ENCODE measurements around the gene EMC1.
"Not testable (repeated sequence)": the region's sequence is repeated elsewhere in the genome, so short reads cannot be mapped to it uniquely, and the experiment has no call there.

The EMC1 gene

GRCh38 chr1:19260211-19261138 is 9.2 kb upstream of the EMC1 start:
- DNase-seq: no peak

GRCh38 chr1:19258353-19258752 is 7.0 kb upstream of the EMC1 start:
- DNase-seq: no peak

DNA sequence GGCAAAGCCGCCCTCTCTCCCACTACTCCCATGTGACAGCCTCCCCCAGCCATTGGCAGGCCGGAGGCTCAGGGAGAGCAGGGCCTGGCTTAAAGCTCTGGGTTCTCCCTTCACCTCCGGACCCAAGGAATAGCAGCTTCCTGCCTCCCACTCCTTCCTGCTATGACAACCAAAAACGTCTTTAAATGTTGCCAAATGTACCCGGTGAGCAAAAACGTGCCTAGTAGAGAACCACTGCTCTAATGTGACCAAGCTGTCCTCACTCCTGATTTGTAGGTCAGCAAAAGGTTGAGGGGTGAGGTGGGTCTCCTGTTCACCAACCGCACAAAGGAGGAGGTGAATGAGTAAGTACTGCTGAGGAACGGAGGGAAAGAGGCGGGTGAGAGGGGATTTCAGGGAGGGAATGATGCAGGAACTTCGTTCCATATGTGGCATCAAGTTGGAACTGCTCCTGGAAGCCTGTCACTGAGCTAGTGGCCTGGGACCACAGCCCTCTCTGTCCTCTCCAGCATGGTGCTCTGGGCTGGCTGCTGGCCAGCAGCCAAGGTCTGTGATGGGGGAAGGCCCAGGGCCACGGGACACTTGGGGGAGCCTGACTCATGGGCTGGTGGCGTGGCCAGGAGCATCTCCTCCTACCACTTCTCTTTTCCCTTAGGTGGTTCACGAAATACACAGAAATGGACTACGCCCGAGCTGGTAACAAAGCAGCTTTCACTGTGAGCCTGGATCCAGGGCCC is 6.0 kb upstream of the EMC1 start:
- peak in 2 of 56 donors; percentile 8 to 22 for DNase-seq

GRCh38 chr1:19256301-19256700 is 5.0 kb upstream of the EMC1 start:
- not testable (repeated sequence) for DNase-seq

DNA sequence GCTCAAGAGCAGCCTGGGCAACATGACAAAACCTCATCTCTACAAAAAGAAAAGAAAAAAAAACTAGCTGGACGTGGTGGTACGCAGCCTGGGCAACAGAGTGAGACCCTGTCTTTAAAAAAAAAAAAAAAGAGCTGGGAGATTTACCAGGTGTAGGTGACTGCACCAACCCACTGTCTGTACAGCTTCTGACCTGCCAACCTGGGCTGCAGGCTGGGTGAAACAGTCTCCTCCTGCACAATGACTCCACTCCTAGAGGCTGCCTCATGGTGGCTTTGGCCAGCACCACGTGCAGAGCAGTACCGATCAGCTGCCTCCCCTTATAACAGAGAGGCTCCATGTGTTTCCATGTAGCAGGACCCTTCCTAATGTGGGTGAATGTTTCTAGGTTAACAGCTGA is 4.0 kb upstream of the EMC1 start:
- peak in 2 of 56 donors; percentile 8 to 23 for DNase-seq

DNA sequence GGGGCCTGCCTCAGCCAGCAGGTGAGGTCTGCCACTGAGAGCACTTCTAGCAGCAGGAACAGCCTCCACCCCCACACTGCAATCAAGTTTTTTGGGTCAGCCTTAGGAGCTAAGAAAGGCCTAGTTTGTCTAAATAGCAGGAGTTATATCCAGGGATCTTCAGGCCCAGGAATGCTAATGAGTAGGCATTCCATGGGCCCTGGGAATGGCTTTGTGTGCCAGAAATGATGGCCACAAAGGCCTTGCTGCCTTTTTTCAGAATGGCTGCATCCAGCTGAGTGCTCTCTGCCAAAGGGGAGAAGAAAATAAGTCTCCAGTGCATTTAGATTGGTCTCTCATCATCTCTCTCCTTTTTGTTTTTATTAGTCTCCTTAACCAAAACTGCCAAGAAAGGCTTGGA is 3.1 kb upstream of the EMC1 start:
- DNase-seq: peak in 9 of 56 donors; percentile 7 to 47 (median 19)

DNA sequence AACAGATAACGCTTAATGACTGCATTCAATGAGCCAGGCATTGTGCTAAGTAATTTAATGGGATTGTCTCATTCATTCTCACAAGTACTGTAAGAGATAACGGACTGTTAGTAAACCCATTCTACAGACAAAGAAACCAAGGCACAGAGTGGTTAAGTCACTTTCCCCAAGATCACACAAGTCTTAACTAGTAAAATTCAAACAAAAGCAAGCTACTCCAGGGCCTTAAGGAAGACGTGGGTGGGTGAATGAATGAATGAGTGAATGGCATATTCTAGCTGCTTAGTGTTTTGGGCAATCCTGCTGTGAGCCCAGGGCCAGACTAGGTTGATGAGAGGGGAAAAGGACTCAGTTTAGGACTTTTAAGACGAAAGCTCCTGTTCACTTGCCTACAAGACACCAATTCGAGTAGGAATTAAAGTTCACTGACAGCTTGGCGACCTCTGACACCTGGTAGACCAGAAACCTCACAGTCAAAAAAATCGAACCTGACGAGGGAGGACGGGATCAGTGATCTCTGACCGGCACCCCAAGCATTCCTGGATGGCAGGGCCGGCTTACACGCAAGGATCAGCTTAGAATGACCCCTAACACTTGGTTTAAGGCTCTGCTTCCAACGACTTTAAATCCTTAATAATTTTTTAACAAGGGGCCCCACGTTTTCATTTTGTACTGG is 557 bp downstream of the EMC1 start:
- DNase-seq: no peak

DNA sequence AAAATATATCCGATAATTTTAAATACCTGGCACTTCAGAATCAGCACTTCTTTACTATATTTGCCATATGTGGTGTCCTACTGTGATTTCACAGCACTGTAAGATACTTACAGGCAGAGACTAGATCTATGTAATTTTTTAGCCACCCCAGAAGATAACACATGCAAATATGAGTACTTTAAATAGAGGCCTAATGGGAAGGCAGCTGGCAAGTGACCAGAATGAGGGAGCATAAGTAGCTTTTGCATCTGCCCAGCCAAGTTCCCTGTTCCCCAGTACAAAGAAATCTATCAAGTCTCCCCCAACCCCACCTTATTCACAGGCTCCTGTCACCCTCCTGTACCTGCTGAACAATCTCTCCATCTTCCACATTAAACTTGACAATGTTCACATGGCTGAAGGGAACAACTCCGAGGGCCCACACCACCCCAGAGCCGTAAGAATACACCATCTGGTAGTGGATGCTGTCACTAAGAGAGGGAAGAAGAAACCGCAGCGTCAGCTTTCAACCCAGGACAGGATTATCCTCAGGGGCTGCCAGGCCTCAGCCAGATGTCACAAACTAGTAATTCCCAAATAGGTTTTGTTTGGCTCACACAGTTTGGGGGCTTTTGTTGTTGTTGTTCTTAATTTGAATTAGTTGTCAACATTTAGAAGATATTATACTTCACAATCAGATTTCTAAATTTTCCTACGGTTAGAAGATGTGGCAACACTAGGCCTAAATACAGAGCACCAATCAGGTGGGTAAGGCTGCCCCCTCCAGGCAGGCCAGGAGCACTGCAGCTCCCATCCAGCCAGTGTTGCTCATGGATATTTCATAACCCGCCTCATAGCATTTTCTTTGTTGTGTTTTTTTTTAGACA is 10.4 kb downstream of the EMC1 start:
- DNase-seq: peak in 35 of 56 donors; percentile 1 to 66 (median 16)

DNA sequence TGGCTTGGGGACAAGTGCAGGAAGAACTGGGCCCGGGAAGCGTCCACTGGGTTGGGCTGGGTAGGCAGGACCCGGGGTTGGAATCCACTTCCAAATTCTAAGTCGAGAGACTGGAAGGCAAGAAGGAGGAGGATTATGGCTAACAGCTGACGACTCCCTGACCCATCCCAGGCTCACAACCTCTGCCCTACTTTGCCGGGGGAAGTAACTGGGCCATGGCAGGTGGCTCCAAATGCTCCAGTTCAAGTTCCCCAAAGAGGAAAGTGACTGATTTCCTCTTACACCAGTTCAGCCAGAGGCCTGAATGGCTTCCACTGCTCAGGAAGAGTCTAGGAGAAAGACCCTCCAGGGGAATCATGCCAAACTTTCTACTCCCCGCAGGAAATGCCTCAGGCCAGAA is 11.4 kb downstream of the EMC1 start:
- no peak for DNase-seq

DNA sequence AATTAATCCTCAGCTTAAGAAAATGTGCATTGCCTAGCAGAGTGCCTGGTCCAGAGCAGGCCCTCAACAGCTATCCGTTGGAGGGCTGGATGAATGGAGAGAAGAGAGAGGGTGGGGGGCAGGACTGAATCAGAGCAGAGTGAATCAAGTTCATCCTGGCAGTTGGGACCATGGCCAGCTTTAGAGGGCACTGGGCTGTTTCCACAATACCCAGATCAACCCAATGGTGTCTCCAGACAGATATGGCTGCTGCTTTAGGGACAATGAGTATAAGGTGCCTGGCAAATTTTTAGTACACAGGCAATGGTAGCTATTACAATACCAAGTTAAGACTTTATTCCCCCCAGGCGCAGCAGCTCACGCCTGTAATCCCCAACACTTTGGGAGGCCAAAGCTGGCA is 17.1 kb downstream of the EMC1 start:
- no peak for DNase-seq

- DNase-seq: no peak
Measured at GRCh38 chr1:19232524-19232846, 18.8 kb downstream of the EMC1 start.

GRCh38 chr1:19231736-19232523 is 19.4 kb downstream of the EMC1 start:
- DNase-seq: not testable (repeated sequence)

DNA sequence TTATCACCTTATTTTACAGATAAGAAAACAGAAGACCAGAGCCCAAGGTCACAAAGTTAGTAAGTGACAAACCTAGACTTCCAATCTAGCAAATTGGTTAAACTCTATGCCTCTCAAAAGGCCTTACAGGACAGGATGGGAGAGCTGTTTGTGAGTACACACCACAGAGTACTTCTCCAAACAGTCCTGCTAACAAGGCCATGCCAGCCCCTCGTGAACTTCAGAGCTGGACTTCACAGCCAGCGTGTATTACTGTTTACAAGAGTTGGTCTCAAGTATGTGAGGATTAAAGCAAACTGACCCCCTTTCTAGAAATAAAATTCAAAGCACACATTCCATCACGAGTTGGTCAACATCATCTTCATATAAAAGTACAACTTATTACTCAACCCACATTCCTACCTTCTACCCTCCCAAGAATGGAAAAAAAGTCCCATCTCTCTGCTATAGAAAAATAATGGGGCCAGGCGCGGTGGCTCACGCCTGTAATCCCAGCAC is 21.4 kb downstream of the EMC1 start:
- no peak for DNase-seq

- peak in 2 of 56 donors; percentile 5 for DNase-seq
Measured at GRCh38 chr1:19229229-19229628, 22.1 kb downstream of the EMC1 start.

GRCh38 chr1:19222979-19223824 is 28.1 kb downstream of the EMC1 start:
- no peak for DNase-seq

GRCh38 chr1:19222573-19222972 is 28.8 kb downstream of the EMC1 start:
- no peak for DNase-seq

DNA sequence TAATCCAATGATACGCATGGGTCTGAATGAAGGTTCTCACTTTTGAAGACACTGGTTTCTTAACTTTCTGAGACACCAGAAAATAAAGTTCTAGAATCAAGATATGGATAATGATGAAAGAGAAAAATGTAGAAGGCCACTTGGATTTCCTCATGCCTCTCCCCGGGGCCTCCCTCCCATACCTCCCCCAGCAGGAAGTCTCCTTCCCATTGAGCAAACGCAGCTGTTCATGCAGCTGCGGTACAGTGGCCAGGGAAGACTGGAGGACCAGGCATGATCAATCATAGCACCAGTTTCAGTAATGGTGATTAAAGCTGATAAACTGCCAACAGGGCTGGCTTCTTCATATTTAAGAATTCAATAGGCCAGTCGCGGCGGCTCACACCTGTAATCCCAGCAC is 30.3 kb downstream of the EMC1 start:
- DNase-seq: no peak

GRCh38 chr1:19220080-19220846 is 31.1 kb downstream of the EMC1 start:
- no peak for DNase-seq
